ENCODE results near the gene ATIC.
A peak's percentile ranks its signal among the peaks of the same experiment; 100 is the strongest.

ATIC gene

GRCh38 chr2:215290980-215291599 lies 20.8 kb upstream of the ATIC start:
- H3K27ac ChIP-seq = no peak overlapping the region

GRCh38 chr2:215293879-215294278 lies 18.0 kb upstream of the ATIC start:
- TF ChIP-seq ZFX (IDR thresholded peaks at IDR 0.05; ENCODE audit: borderline replicate concordance) (no peak), CTCF (IDR thresholded peaks at IDR 0.05) (no peak)
- no peak overlapping the region for H3K27ac ChIP-seq

More at GRCh38 chr2:215290980-215291599, 20.8 kb upstream of the ATIC start:
- TF ChIP-seq CTCF (IDR thresholded peaks at IDR 0.05) (no peak), ZFX (IDR thresholded peaks at IDR 0.05; ENCODE audit: borderline replicate concordance) (no peak)

- no peak overlapping the region for H3K27ac ChIP-seq
- TF ChIP-seq CTCF (IDR thresholded peaks at IDR 0.05) (no peak), ZFX (IDR thresholded peaks at IDR 0.05; ENCODE audit: borderline replicate concordance) (no peak)
These were observed 12.5 kb upstream of the ATIC start for GRCh38 chr2:215299337-215299859.

- TF ChIP-seq ZFX (IDR thresholded peaks at IDR 0.05; ENCODE audit: borderline replicate concordance) = no peak
- TF ChIP-seq CTCF (IDR thresholded peaks at IDR 0.05) = no peak
- no peak overlapping the region for H3K27ac ChIP-seq
These were observed 9.9 kb upstream of the ATIC start for GRCh38 chr2:215301994-215302393.

- peak overlapping the region; percentile 79 for H3K27ac ChIP-seq
These were observed 617 bp upstream of the ATIC start for GRCh38 chr2:215311259-215311624.

GRCh38 chr2:215313255-215313613 lies 1.4 kb downstream of the ATIC start:
- TF ChIP-seq ZFX (IDR thresholded peaks at IDR 0.05; ENCODE audit: borderline replicate concordance) (no peak), CTCF (IDR thresholded peaks at IDR 0.05) (no peak)
- H3K27ac ChIP-seq = peak overlapping the region; percentile 79

GRCh38 chr2:215314896-215315295 lies 3.0 kb downstream of the ATIC start:
- TF ChIP-seq CTCF (IDR thresholded peaks at IDR 0.05) (no peak), ZFX (IDR thresholded peaks at IDR 0.05; ENCODE audit: borderline replicate concordance) (no peak)
- 0 out of 2 replicates have a peak overlapping the region, but pooled peaks have one; percentile 17 for H3K27ac ChIP-seq

GRCh38 chr2:215315301-215315700 lies 3.4 kb downstream of the ATIC start:
- H3K27ac ChIP-seq = no peak overlapping the region
- no peak for TF ChIP-seq CTCF (IDR thresholded peaks at IDR 0.05)
- TF ChIP-seq ZFX (IDR thresholded peaks at IDR 0.05; ENCODE audit: borderline replicate concordance) = no peak

Data from 22Rv1 (cell line).